GM19238 (cell line): ENCODE measurements around the gene KRT77.
"Not testable (repeated sequence)": the region's sequence is repeated elsewhere in the genome, so short reads cannot be mapped to it uniquely, and the experiment has no call there.

ENCODE experiments used
- DNase-seq: peaks from one replicate; pipeline ENCODE4 v3.0.0; 2011; ENCODE audit warnings: low spot score; ENCODE audit not compliant: insufficient read length

Gene KRT77

DNA sequence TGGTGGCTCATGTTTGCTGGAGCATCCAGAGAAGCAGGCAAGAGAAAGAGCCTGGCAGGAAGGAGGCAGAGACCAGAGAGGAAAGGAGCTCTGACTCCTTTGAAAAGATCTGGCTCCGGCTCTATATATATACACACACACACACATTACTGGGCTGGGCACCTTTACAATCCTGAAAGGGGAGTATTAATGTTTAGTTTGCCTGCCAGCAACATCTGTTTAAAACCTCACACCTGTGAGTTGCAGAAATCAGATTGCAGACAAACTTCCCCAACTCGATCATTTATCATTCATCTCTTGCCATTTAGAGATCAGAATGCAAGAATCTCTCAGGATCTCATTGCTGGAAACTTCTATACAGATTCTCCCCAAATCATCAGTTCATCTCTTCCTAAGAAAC, at the start of gene KRT77:
Gene KRT77, minus strand, starts transcription at position 101 of the 400 bp plus-strand sequence. Its CDS starts 90 bp downstream, at position 11.
- DNase-seq, result no peak

DNA sequence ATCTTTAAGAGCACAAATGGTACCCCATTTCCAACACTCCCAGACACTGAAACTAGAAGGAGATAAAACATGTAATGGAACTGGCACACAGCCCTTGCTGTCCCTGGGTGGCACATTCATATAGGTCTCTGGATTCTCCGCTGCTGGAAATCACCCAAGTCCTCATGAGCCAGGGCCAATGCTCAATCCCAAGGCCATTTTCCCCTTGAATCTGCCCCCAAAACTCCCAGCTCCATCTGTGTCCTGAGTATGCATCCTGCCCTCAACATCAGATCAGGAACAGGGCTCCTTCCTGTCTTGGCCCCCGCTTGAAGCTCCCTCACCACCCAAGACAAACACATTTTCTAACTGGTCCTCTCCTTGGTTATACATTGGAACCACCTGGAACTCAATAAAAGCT, 49.2 kb upstream of the KRT77 start:
- no peak for DNase-seq

DNA sequence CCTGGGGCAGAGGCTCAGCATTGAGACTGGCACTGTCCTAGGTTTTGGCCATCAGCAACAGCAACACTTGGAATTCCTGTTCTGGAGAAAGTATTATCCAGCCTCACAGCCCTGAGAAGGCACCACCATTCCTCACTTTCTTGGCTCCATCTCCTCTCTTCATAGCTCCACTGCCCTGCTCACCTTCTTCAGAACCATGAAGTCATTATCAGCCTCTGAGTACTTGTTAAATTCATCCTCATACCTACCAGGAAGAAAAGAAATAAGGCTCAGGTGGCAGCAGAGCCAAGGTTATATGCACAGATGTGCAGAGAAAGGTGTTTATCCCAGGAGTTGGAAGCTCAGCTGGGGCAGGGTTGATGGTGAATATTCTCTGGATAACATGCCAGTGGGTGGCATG, 48.5 kb upstream of the KRT77 start:
- no peak for DNase-seq

DNA sequence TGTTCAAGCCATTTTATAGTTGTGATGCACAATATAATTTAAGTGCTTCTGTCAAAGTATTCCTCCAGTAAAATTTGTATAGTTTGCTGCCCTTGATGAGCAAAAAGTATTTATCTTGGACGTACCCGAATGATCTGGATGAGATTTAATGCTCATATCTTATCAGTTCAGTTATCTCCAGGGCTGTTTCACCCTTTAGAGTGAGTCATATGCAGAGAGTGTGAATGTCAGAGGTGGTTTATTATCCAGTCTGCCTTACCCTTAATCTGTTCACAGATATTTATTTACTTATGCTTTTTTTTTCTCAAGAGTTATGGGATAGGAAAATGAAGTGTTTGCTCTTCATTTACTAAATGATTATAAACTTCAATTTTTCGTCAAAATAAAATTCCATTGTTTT, 47.2 kb upstream of the KRT77 start:
- DNase-seq, result not testable (repeated sequence)

DNA sequence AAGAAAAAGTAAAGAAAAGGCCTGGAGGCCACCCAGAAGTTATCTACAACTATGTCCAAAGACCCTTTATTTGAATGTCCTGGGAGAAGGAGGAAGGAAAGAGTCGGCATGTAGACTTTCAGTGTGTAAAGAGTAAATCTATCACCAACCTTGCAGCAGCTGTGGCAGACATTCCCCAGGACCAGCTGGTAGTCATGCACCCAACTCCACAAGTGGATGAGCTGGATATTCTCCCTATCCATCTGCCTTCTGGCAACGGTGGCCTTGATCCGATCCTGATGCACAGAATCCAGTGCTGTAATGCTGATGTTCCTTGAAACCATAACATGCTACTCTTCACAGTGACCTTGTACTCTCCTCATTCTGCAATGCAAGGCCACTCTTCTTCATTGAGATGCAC, 46.5 kb upstream of the KRT77 start:
- no peak for DNase-seq

DNA sequence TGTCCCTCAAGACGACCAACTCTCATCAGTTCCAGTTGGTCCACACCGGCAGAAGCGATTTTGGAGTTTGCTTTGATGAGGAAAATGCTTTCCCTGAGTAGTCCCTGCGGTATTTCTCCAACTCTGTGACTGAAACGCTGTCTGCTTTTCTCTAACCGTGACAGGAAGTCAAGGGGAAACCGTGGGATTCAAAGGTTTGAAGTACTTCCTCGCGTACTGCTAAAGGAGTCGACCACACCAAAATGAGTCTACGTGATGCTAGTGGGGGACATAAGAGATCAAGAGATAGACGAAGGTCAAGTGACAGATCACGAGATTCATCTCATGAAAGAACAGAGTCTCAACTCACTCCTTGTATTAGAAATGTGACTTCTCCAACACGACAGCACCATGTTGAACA, 45.3 kb upstream of the KRT77 start:
- no peak for DNase-seq

DNA sequence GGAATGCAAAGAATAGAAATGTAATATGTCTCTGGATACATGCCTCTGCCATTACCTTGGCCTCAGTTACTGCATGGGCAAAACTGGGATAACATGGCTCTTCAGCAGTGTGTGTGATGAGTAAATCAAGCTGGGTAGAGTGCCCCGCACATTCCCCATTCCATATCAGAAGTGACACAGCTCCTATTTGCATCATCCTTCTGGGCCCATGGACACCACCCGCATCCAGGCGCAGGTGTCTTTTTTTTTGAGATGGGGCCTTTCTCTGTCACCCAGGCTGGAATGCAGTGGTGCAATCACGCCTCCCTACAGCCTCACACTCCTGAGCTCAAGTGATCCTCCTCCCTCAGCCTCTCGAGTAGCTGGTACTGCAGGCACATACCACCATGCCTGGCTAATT, 42.2 kb upstream of the KRT77 start:
- no peak for DNase-seq

DNA sequence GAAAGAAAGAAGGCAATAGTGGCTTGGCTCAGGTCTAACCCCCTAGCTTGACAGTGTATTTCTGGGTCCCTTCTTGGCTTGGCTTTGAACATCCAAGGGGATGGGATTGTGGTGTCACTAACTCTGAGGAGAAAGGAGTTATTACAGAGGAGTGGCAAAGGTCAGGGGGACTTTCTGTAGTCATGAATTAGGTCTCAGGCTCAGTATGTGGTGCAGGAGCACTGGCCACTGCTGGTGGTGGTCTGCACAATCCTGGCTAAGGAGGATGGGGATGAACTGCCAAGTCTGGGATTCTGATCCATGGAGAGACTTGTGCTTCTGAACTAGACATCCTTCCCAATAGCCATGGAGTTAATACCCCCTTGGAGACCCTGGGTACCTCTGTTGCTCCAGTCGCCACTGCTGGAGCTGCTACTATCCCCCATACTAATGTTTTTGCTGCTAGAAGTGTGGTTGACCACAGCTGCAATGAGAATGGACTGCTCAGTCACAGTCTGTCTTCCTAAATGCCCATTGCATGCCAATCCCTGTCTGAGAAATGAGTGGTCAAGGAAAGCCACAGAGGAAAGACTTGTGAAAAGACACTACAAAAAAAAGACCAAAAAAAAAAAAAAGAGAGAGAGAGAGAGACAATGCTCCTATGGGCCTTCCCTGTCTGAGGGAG, 41.3 kb upstream of the KRT77 start:
- no peak for DNase-seq

DNA sequence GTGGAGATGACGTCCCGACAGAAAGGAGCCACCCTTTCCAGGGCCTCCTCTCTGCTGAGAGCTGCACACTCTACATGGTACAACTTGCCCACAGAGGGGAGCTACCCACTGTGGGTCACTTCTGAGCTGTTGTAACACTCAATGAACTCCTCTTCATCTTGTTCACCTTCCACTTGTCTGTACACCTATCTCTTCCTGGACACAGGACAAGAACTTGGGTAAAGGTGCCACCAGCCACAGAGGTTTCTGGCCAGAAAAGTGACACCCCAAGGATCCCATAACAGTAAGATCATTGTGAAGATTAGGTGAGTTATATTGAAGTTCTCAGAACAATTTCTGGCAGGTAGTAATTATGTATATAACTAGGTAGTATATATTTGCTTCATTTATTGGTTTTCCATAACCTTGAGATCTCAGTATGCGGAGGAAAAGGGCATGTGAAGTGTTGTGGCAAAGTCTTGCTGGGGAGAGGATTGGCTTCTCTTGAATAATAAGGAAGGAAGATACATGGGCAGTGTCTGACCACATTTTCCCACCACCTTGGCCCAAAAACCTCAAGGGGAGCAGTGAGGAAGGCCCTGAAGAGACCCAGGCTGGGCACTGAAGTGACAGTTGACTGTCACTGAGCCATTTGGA, 39.6 kb upstream of the KRT77 start:
- DNase-seq, result no peak

DNA sequence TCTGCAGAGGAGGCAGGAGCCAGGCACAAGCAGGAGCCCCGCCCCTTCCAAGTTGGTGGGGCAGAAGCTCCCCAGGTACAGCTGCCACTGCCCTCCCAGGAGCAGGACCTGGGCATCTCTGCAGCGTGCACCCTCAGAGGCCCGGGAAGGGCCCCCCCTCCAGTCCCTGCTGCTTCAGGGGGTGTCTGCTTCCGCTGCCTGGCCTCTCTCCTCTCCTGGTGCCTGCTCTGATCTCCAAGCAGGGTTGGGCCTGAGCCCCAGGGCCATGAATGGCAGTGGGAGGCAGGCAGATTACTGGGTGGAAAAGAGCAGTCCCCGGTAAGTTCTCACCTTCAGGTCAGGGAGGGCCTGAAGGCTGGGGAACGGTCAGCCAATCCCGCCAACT, 38.9 kb upstream of the KRT77 start:
- DNase-seq, result no peak

DNA sequence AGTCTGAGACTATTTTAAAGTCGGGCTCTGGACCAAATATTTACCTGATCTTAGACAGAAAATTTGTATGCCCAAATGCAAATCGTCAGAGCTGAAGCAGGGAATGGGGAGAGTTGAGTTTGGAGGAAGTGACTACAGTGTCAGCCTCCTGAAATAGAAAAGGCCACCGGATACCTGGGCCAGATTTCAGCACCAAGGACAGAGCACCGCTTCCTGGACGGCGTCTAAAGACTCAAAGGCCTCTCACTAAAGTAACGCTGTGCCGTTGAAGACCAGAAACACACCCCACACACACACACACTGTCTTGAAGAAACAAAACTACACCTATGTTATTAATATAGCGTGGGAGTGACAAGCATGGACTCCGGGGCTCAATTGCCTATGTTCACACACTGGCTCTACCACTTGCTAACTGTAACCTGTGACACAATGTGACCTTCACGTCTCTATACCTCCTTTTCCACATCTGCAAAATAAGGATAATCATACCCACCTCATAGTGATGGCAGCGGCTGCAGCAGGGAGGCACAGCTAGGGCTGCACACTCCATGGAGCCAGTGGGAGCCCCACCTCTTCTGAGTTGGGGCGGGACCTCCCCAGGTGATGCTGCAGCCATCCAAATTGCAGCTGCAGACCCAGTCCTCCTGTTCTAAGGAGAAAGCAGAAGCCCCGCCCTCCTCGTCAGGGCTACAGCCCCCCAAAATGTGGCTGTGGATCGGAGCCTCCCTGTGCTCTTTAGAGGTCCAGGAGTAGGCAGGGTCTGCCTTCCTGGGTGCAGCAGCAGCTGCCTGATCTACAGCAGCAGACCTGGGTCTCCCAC, 38.3 kb upstream of the KRT77 start:
- DNase-seq, result peak; percentile 16

DNA sequence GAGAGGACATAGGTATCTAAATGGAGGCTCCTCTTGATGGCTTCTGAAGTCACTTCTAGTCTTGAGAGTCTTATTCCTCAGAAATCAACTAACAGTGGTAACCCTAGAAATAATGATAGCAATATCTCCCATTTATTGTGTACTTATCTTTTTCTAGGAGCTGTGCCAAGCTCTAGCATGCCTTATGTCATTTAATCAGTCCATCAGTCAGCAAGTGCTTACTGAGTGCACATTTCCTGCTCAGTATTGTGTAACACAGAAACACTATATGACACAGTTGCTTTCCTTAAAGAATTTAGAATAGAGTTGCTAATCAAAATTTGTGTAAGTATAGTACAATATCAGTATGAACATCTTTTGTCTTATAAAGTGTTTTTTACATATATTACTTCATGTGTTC, 37.3 kb upstream of the KRT77 start:
- DNase-seq, result no peak

DNA sequence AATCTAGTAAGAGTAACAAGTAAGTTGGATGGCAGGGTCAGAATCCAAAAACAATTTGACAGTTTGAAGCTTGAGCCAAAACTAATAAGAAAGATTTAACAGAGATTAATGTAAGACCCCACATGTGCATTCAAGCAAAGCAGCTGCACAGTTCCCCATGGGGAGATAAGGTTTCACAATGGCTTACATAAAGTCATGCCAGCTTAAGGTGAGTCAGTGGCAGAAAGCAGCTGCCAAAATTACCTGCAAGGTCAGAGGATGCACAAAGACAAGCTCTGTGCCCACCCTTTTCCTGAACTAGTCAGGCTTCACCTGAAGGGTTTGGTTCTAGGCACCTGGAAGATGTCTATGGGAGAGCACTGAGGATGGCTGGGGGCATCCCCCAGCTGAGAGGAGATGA, 36.6 kb upstream of the KRT77 start:
- no peak for DNase-seq

DNA sequence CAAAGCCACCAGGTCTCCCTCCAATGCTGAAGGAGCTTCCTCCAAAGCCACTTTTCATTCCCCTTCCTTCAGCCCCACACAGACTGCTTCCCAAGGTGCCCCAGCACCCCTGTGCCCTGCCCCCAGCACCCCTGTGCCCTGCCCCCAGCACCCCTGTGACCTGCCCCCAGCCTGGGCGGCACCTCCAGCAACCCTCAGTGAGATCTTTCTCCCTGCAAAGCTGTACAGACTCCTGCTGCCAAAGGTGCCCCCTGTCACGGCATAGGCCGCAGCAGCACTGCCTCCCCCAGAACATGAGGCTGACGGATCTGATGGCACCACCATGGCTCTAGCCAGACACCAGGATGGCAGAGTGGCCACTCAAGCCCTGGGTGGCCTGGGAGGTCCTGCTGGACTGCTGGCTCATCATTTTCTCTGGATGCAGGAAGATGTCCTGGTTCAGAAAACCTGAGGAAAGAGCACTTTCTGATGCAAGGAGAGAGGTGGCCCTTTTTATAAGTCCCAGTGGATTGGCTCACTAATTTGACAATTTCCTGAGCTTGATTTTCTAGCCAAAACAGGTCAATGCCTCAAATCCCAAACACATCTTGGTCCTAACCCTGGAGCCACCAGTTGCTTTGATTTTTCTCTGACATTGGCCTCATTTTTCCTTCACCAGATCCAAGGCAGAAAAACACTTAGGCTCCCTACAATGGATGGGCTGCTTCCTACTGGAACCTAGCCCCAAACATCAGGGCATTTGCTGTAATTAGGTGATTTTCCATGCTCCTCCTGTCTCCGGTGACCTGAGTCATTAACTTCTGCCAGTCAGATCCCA, 32.7 kb upstream of the KRT77 start:
- DNase-seq, result no peak

DNA sequence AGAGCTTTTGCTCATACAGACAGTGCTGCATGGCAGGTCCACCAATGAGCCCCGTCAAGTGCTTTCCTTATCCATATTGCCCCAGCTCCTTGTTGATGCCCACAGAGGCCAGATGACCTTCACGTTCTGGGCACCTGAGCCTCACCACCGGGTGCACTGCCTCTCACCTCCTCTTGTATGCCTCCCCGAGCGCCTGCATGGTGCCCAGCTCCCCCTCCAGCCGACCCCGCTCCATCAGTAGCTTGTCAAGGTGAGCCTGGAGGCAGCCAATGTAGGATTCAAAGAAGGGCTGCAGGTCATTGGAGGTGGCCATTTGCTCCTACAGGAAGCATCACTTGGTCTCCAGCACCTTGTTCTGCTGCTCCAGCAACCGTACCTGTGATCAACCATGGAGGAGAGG, 31.8 kb upstream of the KRT77 start:
- no peak for DNase-seq

DNA sequence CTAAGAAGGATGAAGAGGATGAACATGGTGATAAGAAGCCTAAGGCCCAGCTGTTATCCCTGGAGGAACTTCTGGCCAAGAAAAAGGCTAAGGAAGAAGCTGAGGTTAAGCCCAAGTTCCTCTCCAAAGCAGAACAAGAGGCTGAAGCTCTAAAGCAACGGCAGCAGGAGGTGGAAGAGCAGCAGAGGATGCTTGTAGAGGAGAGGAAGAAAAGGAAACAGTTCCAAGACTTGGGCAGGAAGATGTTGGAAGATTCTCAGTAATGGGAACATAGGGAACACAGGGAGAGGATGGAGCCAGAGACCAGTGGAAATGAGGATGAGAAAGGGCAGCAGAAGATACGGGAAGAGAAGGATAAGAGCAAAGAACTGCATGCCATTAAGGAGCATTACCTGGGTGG, 27.5 kb upstream of the KRT77 start:
- DNase-seq, result no peak

DNA sequence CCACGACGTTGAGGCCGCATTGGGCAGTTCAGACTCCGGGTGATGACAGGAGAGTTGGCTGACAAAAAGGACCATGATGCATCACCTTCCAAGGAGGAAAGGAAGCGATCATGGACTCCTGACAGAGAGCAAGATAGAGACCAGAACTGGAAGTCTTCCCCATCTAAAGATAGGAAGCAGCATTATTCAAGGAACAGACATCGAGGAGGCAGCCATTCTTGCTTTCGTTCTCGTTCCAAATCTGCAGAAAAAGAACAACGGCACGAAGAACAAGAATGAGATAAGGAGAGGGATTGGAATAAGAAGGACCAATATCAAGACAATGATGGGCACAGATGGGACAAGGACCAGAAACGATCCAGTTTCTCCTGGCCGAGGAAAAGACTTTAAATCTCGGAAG, 27.1 kb upstream of the KRT77 start:
- no peak for DNase-seq

DNA sequence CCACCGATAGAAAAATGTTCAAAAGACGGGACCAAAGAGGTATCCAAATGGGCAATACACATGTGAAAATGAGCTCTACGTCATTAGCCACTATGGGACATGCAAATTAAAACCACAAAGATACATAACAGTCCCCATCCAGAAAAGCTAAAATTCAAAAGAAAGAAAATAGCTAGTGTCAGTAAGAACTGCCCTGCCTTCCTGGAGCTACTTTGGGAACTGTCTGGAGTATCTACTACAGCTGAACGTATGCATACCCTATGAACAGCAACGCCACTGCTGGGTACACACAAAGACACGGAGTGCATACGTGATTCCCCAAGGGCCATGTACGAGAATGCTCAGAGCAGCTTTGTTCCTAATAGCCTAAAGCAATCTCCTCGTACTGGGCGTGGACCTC, 25.8 kb upstream of the KRT77 start:
- no peak for DNase-seq

DNA sequence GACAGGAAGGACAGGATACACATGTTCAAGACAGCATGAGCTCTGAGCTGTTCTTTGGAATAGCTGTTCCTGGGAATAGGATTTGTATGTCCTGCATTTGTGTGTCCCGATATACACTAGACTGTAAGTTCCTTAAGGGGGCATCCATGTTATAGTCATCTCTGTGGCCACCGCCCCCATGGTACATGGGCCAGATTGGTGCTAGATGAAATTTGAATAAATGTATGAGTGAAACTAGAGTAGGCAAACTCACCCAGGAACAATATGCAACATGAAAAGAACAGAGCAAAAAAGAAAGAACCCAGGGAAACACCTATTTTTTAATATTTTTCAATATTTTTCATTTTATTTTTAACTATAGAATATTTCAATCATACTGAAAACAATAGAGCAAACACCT, 25.1 kb upstream of the KRT77 start:
- DNase-seq, result no peak

DNA sequence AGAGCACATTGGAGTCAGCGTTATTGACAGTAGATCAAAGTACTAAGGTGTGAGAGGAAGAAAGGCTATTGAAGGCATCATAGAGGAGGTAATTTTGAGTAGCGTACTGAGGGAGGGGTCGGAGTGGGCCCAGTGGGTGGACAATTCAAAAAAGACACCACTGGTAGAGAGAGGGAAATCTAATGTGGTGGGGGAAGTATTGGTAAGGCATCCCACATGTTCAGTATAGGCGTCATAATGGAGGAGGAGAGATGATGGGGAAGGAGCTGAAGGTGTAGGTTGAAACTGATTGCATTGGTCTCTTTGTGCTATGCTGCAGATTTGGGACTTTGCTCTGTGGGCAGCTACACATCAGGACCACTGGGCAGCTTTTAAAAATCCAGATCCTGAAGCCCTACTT, 23.7 kb upstream of the KRT77 start:
- no peak for DNase-seq

DNA sequence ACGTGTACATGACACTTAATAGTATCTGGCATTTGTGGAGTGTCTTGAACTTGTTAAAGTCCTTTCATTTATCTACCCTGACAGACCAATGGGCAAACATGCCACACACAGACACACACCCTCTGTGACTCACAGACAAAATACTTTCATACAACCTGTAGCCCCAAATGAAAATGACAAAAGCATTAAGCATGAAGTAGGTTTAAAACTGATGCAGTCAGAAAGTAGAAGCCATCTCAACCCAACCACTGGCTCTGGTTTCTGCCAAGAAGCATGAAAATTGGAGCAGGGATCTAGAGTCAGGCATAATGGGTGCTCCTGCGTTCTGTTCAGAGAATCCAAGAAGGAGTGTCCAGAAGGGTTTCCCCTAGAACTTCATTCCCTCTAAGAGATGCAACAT, 23.1 kb upstream of the KRT77 start:
- no peak for DNase-seq

DNA sequence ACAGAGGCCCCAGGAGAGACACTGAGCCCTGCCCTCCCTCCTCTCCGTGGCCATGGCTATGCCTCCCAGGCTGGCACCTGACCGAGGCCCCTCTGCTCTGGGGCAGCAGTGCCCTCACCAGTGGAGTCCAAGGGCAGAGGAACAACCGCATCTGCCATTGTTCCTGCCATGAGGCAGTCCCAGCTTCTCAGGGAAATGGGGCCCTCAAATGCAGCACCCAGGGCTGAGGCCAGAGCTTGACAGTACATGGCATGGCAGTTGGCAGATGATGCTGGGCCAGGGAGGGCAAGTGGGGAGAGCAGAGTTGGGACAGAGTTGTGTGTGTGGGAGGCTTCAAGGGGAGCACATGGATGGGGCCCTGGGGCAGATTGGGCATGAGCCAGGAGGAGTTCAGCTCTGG, 21.1 kb upstream of the KRT77 start:
- no peak for DNase-seq
